Anterior cingulate cortex (tissue), 58 donors: ENCODE results near the gene SYN1.
"Not testable (repeated sequence)": the region's sequence is repeated elsewhere in the genome, so short reads cannot be mapped to it uniquely, and the experiment has no call there.

Experiments
- DNase-seq, 58 donors: peaks; one replicate each; lab custom pipeline; 2025; lab: John Stamatoyannopoulos, UW

The SYN1 gene

GRCh38 chrX:47619486-47620302 lies at the start of gene SYN1:
TSS of gene SYN1 (minus strand) at chrX:47619857. CDS start at chrX:47619728, 129 bp downstream.
- peak in 56 of 58 donors; percentile 1 to 82 (median 60) for DNase-seq

GRCh38 chrX:47665797-47666196 lies 46.1 kb upstream of the SYN1 start:
- not testable (repeated sequence) for DNase-seq

- DNase-seq, result no peak
These were observed 45.1 kb upstream of the SYN1 start for GRCh38 chrX:47664737-47665136.

GRCh38 chrX:47662144-47662657 lies 42.5 kb upstream of the SYN1 start:
- DNase-seq, result no peak

GRCh38 chrX:47661539-47661938 lies 41.9 kb upstream of the SYN1 start:
- no peak for DNase-seq

GRCh38 chrX:47659421-47659726 lies 39.7 kb upstream of the SYN1 start:
- no peak for DNase-seq

GRCh38 chrX:47658684-47659420 lies 39.2 kb upstream of the SYN1 start, which contains the start of gene UXT:
TSS of gene UXT (minus strand) at chrX:47659180. CDS start at chrX:47658927, 253 bp downstream.
- peak; percentile 40 to 91 (median 84) for DNase-seq

GRCh38 chrX:47658301-47658683 lies 38.6 kb upstream of the SYN1 start:
- no peak for DNase-seq

- DNase-seq, result peak in 1 of 58 donors; percentile 53
These were observed 31.6 kb upstream of the SYN1 start for GRCh38 chrX:47651043-47651905.

- peak; percentile 41 to 98 (median 94) for DNase-seq
These were observed 30.7 kb upstream of the SYN1 start, which contains the start of gene ELK1 for GRCh38 chrX:47650164-47651042. TSS of gene ELK1 (minus strand) at chrX:47650563. CDS start at chrX:47641441, 9,122 bp downstream.

- DNase-seq, result no peak
These were observed 30.1 kb upstream of the SYN1 start for GRCh38 chrX:47649781-47650163.

GRCh38 chrX:47649271-47649670 lies 29.6 kb upstream of the SYN1 start:
- no peak for DNase-seq

- no peak for DNase-seq
These were observed 28.7 kb upstream of the SYN1 start for GRCh38 chrX:47648376-47648775.

GRCh38 chrX:47646636-47647035 lies 27.0 kb upstream of the SYN1 start:
- DNase-seq, result no peak

- no peak for DNase-seq
These were observed 25.9 kb upstream of the SYN1 start for GRCh38 chrX:47645530-47645929.

GRCh38 chrX:47644557-47645091 lies 25.0 kb upstream of the SYN1 start:
- DNase-seq, result peak in 10 of 58 donors; percentile 0 to 37 (median 5)

- DNase-seq, result no peak
These were observed 24.3 kb upstream of the SYN1 start for GRCh38 chrX:47643926-47644325.

GRCh38 chrX:47638816-47639215 lies 19.2 kb upstream of the SYN1 start:
- no peak for DNase-seq

GRCh38 chrX:47637546-47638195 lies 18.0 kb upstream of the SYN1 start:
- DNase-seq, result peak in 37 of 58 donors; percentile 1 to 68 (median 23)
